ENCODE measurements around the gene IL17B.

DNA sequence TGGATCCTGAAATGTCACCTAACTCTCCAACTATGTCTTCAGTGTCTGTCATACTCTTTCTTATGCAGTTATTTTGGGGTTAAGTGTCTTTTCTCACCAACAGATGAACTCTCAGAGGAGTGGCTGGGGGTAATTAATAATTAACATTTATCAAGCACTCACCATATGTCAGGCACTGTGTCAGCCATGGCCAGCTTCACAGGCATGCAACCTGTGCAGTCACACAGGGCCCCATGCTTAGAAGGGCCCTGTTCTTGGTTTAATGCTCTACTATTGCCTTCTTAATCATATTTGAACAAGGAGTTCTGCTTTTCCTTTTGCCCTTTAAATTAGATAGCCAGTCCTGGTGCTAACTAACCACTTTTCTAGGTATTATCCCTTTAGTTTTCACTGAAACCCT lies 37.2 kb downstream of the IL17B start:
- TF ChIP-seq TAF1 (IDR thresholded peaks at IDR 0.05; ENCODE audit: low read depth, low read length) (no peak), TBP (IDR thresholded peaks at IDR 0.05; ENCODE audit: low read depth, low read length) (no peak), EP300 (IDR thresholded peaks at IDR 0.05; ENCODE audit: borderline replicate concordance in 1 of 2, low read depth in 2 of 2, low read length in 2 of 2) (no peak), BRCA1 (IDR thresholded peaks at IDR 0.05; ENCODE audit: low read depth, low read length) (no peak), SIN3A (conservative IDR thresholded peaks at IDR 0.05 in 1 of 2, IDR thresholded peaks at IDR 0.05 in 1 of 2; ENCODE audit: low read depth in 1 of 2, low read length in 2 of 2) (no peak)
- TF ChIP-seq, protein P1, sequence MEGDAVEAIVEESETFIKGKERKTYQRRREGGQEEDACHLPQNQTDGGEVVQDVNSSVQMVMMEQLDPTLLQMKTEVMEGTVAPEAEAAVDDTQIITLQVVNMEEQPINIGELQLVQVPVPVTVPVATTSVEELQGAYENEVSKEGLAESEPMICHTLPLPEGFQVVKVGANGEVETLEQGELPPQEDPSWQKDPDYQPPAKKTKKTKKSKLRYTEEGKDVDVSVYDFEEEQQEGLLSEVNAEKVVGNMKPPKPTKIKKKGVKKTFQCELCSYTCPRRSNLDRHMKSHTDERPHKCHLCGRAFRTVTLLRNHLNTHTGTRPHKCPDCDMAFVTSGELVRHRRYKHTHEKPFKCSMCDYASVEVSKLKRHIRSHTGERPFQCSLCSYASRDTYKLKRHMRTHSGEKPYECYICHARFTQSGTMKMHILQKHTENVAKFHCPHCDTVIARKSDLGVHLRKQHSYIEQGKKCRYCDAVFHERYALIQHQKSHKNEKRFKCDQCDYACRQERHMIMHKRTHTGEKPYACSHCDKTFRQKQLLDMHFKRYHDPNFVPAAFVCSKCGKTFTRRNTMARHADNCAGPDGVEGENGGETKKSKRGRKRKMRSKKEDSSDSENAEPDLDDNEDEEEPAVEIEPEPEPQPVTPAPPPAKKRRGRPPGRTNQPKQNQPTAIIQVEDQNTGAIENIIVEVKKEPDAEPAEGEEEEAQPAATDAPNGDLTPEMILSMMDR (IDR thresholded peaks at IDR 0.05; ENCODE audit: control extremely low read depth in 1 of 3, insufficient read depth in 1 of 3, low read depth in 1 of 3, low read length in 3 of 3): no peak

All from H1 (cell line).